NCI-H1092 treated with DMSO at 0.1 percent for 48 hours (cell line): ENCODE data around the gene C5orf46.
A peak's percentile ranks its signal among the peaks of the same experiment; 100 is the strongest.
"Not testable (repeated sequence)": the region's sequence is repeated elsewhere in the genome, so short reads cannot be mapped to it uniquely, and the experiment has no call there.

Experiments
- DNase-seq: peaks from one replicate; lab custom pipeline; 2025; lab: John Stamatoyannopoulos, UW

The C5orf46 gene

DNA sequence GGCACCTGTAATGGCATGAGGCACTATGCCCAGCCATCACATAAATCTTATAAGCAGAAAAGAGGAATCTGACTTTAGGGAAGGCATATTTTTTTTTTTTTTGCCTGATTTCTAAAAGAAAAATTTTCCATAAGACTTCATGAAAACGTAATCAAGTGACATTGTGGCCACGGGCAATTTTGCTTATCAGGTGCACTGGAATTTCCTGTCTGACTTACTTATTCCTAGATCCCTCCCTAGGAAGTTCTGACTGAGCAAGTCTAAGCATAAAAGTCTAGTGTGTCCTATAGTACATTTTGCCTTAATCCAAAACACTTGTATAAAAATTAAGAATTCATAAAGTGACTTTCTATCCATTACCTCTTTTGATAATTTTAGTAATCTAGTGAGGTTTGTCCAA lies 12.5 kb downstream of the C5orf46 start:
- no peak for DNase-seq

DNA sequence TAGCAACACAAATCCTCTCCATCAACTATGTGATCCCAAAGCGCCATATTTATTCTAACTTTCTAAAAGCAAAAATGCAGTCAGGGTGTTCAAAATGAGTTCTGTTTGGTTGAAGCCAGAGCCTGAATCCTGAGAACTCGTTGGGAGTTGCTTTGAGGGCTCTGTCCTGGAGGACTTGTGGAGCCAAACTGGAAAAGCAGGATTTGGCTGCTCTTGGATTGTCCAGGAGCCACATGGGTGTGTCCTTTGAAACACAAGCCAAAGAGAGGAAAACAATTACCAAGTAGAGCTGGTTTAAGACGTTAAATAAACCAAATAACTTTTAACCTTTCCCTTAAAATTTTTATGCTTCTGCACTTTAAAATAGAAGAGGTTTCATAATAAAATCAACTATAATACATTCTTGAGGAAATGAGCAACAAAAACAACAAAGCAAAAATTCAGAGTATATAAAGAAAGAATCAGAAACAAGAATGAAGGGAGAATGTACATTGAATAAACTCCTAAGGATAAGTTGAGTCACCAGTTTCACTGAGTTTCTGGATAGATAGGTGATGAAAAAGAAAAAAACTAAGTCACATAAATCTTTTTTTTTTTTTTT lies 13.5 kb downstream of the C5orf46 start:
- no peak for DNase-seq

DNA sequence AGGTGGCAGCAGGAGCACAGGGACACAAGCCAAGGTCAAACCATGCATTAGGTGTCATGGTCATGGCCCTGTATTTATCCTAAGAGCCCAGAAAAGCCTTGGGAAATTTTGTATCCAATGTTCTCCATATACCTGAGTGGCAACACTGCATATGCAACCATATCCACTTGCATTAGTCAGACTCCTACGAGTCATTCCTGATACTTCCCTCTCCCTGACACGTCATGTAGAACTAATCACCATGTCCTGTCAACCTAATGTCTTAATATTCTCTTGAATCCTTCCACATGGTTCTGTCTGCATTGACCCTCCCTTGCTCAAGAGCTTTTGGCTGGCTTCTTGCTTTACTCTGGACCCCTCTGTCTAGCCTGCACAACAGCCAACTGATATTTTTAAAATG lies 18.4 kb downstream of the C5orf46 start:
- no peak for DNase-seq

DNA sequence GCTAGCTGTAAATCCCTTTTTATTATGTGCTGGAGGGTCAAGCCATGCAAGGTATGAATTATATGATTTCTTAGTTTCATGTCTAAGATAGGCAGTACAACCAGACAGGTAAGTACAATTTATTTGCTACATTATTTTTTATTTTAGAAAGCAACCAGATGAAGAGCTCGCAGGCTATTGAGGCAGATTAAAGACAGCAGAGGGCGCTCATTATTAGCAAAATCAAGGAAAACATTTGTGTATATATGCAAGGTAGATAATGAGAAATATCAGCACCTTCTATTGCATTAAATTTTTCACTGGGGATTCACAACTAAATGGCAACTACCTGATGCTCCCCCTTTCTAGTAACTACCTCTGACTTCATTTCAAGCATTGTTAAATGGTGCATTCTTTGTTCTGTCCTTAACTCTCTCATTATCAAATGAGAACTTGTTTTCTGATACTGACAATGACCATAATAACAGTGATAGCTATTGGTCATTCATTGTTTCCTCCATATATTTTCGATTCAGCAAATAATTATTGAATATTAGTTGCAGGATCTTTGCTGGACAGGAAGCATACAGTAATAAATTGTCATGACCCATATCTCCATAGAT lies 19.2 kb downstream of the C5orf46 start:
- DNase-seq = peak; percentile 29

DNA sequence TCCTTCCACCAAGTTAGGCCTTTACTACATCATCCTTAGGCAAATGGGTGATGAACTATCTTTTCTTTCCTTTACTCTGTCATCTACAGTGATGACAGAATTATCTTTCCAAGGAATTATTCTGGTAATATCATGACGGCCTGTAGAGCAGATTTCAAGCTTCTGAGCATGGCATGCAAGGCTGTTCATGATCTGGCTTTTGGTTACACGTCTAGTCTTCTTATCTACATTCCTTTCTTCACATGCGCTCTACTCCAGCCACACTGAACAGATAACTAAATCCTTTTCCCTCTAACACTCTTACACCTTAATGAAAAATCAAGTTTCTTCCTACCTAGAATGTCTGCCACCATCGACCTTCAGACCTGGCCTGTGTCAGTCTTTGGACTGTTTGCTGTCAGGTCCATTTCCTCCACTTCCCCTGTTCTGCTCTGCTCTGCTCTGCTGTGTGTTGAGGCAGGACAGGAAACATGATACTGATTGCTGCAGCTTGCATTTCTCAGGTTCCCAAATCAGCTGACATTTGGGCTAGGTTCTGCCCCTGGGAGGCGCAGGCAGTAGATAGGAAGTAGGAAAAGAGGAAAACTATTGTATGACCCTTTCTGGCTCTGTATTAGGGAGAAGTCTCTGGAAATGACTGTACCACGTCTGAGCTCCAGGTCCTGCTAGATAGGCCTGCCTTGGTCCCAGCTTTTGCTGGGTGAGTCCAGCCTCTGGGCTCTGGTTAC lies 23.6 kb downstream of the C5orf46 start:
- no peak for DNase-seq

DNA sequence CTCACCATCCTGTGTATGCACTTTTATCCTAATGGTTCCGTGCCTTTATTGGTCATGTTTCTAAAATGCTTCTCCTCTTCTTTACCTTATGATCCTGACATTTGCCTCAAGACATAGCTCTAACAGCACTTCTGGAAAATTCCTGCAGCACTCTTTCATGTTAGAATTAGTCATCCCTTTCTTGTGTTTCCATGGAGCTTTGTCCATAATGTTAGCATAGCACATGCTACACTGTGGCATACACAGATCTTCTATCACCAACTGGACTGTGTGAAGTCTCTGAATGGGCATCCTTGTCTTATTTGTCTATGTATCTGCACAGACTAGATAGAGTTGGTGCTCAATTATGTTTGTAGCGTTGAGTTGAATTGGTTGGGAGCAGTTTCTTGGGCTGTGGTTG lies 25.9 kb downstream of the C5orf46 start:
- no peak for DNase-seq

DNA sequence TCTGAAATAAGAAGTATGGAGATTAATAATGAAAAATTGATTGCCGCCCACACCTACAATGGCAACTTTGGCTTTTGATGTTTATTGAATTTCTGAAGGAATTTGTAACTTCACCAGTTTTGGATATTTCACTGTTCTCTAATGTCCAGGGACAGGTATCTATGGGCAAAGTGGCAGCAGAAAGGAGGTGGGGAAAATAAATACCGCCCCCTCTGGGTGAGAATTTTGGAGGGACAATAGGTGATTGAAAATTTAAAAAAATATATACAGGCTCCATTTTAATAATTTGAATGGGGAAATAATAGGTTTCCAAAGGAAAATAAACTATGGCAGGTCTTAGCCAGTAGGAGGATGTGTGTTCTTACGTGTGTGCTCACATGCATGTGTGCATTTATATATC lies 26.6 kb downstream of the C5orf46 start:
- DNase-seq = no peak

DNA sequence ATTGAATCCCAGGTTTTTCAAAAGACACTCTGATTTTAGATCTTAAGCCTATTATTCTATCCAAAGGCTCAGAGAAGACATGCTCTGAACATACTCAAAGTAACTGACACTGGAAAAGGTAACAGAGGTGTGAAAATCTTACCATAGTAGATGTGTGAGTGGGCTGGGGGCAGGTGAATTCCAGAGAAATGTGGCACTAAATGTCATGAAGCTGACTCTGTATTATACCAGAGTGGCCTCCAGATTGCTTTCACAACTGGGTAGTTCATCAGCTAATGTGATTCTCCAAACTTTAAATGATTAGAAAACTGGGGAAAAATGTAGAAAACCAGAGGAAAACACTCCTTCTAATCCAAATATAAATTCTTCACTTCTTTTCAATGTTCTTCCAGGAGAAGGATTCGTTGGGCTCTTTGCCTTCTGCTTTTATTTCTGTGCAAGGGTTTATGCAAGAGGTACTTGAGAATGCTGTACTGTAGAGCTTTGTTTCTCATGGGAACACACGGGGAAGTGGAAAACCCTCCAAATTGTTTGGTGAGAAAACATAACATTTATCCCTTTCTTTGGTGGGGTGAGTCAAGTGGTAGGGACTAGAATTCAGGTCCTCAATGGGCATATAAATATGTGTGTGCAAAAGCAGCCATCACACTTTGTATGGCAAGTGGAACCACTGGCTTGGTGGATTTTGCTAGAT lies 28.1 kb downstream of the C5orf46 start, which contains the start of gene SCGB3A2:
Gene SCGB3A2, plus strand, starts transcription at position 646 of the 694 bp plus-strand sequence. CDS start 93 bp downstream, outside the sequence.
- no peak for DNase-seq

DNA sequence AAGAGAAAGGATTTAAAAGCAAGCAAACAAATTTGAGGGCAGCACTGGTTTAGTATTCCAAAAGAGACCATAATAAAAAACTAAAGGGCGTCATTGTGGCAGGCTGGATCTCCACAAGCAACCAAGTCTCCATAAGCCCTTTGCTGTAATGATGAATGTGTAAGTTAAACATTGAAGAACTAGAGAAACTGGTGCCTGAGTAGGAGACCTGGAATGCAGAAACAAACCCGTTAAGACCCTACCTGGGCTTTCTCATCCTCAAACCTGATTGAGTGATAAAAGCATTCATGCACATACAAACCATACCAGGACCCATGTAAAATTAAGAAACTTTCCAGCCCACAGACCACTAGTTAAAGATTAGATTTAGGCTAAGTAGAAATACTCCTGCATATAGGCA lies 29.7 kb downstream of the C5orf46 start:
- DNase-seq = no peak

DNA sequence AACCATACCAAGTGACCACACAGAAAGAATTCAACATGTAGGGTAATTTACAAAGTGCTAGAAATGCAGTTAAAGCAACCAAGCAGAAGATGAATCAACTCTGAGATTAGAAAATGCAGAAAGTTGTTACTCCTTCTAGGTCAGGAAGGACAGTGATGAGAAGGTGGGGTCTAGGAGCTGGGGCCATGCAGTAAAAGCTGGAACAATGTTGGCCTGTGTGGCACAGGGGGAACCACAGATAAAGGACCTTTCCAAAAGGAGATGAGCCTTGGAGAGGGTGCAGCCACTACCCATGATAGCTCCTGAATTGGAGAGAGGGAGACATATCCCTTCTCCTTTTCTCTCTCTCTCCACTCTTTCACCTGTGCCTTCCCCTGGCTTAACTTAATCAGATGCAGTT lies 30.2 kb downstream of the C5orf46 start:
- DNase-seq = no peak

DNA sequence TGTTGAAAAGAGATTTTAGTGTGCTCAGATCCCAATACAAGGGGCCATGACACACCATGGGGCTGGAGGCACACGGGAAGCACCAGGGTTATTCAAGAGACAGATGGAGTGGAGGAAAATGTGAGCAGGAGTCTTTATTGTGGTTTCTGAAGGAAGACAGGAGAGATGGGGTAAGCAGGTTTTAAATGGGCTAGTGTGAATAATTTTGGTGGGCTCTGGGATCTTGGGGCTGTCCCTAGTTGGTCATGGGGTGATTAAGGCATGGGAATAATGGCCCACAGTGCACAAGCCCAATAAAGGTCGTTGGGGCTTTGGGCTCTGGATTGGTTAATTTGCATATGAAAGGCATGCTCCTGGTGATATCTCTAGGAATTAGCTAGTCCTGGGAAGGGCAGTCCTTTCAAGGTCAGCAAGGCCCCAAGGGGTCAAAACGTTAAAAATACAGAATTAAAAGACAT lies 31.4 kb downstream of the C5orf46 start:
- DNase-seq = no peak

DNA sequence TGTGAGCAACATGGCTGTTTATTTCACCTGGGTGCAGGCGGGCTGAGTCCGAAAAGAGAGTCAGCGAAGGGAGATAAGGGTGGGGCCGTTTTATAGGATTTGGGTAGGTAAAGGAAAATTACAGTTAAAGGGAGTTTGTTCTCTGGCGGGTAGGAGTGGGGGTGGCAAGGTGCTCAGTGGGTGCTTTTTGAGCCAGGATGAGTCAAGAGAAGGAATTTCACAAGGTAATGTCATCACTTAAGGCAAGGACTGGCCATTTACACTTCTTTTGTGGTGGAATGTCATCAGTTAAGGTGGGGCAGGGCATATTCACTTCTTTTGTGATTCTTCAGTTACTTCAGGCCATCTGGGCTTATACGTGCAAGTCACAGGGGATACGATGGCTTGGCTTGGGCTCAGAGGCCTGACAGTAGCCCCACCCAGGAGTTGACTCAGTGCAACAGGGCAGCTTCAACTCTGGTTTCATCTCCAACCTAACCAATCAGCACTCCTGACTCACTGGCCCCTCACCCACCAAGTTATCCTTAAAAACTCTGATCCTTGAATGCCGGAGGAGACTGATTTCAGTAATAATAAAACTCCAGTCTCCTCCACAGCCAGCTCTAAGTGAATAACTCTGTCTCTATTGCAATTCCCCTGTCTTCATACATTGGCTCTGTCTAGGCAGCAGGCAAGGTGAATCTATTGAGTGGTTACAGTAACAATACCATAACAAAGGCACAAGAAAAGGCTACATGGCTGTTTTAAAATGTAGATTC lies 32.0 kb downstream of the C5orf46 start:
- not testable (repeated sequence) for DNase-seq

DNA sequence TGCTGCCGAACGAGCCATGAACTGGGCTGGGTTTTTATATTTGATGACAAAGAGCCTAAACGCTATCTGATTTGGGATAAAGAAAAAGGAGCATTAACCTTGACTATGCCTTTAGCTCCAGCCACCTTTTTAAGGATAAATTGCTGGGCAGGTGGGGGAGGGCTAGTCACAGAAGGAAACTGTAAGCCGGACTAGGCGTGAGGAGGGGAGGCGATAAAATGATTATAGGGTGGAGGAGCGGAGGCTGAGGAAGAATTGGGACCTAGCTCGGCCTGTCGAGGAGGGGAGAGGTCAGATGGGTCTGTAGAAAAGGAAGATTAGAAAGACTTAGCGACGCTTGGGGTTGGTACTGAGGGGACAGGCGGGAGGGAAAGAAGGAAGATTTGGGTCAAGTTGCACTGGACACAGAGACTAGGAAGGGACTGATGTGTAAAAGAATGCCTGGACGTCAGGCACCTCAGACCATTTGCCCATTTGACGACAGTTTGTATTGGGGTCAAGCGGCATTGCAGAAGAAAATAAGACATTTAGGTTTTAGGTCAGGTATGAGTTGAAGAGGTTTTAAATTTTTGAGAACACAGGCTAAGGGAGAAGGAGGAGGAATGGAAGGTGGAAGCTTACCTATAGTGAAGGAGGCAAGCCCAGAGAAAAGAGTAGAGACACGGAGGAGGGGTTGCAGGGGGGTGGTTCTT lies 33.4 kb downstream of the C5orf46 start:
- not testable (repeated sequence) for DNase-seq

DNA sequence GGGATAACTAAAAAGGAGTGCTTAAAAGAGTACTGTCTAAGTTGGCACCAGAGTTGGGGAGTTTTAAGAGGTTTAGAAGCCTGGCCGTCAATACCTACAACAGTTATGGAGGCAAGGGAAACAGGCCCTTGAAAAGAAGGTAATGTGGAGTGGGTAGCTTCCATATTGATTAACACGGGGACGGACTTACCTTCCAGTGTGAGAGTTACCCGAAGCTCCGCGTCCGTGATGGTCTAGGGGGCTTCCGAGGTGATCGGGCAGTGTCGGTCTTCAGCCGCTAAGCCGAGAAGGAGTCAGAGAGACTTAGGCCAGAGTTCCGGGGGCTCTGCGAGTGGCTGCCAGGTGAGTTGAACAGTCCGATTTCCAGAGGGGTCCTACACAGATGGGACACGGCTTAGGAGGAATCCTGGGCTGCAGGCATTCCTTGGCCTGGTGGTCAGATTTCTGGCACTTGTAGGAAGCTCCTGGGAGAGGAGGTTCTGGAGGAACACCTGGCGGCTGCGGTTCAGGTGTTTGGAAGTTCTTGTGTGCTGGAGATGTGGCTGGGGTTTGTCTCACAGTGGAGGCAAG lies 34.3 kb downstream of the C5orf46 start:
- DNase-seq = not testable (repeated sequence)

DNA sequence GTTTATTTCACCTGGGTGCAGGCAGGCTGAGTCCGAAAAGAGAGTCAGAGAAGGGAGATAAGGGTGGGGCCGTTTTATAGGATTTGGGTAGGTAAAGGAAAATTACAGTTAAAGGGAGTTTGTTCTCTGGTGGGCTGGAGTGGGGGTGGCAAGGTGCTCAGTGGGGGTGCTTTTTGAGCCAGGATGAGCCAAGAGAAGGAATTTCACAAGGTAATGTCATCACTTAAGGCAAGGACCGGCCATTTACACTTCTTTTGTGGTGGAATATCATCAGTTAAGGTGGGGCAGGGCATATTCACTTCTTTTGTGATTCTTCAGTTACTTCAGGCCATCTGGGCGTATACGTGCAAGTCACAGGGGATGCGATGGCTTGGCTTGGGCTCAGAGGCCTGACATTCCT lies 36.4 kb downstream of the C5orf46 start:
- not testable (repeated sequence) for DNase-seq

DNA sequence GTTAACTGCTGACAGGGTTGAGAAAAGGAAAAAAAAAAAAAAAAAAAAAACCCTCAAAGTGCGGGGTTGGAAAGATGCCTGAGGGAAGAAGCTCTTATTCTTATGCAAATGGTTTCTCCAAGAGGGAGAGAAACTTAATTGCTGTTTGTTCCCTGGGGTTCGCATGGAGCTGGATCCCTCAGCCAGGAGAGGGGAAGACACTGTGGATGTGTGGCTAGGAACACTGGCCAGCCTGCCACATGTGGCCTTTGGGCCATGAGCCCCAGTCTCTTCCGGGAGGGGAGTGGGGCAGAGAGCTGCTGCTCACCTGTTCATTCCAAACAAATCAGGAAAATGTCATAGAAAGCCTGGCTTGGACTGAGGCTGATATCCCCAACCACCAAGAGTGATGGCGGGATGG lies 37.2 kb downstream of the C5orf46 start:
- no peak for DNase-seq

DNA sequence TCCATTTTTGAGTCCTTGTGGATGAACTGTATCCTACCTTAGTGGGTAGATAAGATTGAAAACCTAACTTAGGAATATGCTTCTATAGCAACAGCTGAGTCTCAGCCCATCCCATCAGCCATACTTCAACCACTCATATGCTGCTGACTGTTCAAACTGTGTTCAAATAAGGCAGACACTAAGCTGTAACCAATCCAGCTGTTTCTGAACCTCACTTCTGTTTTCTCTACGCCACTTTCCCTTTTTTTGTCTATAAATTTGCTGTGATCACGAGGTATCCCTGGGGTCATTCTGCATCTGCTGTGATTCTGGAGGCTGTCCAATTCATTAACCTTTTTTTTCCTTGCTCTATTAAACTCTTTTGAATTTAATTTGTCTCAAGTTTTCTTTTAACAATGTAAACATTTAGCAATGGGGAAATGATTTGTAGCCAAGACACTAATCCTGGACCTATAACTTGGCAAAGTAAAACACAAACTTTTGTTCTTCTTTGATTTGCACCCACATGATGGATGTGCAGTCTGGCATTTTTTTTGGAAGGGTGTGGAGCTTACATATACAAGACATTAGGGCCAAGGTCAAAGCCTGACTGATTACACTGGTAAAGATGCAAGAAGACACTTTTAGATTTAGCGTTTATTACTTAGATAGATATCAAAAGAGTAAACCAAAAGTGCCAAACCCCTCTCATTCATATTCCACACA lies 42.7 kb downstream of the C5orf46 start:
- no peak for DNase-seq

DNA sequence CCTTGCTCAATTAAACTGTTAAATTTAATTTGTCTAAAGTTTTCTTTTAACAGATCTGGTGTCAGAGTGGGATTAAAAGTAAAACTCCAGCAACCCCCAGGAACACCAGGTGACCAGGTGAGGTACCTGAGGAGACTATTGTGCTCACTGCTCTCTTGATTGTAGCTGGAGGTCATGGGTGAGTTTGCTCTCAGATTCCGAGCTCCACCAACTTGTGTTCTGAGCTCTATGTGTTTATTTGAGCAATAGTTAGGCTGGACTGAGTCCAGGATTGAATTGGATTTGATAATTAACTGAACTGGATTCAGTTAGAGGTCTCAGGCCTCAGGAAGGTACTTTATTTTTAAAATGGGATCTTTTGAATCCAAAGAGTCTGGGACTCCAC lies 45.7 kb downstream of the C5orf46 start:
- no peak for DNase-seq

DNA sequence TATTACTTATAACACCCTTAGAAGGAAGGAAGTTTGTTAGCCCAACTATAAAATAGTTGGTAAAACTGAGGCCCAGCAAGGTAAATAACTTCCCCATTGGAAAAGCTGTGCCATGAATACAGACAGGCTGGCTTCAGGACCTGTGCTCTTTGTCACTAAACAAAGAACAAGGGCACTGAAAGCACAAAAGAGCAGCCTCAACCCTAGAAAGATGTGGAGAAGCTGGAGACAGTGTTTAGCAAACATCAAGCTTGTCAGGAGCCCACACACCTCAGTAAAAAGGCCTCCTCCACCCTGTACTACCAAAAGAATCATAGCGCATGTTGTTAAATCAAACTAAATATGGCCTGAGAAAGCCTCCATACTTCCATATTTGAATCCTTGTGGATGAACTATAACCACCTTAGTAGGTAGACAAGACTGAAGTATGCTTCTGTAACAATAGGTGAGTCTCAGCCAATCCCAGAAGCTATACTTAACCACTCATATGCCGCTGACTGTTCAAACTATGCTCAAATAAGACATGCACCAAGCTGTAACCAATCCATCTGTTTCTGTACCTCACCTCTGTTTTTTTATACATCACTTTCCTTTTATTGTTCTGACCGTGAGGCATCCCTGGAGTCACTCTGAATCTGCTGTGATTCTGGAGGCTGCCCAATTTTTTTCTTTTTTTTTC lies 46.2 kb downstream of the C5orf46 start:
- DNase-seq = no peak

DNA sequence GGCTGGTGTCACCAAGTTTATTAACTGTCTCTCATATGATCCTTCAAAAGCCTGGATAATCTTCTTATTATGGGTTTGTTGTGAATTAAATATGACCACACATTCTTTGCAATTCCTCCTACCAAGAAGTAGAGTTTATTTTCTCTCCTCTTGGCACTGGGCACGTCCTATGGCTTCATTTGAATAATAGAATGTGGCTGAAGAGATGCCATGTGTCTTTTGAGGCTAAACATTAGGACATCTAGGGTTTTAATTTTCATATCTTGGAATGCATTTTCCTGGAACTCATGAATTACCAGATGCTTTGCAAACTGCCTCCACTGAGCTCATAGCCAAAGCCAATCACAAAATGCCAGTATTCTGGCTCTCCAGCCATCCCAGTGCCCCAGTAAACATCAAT lies 47.8 kb downstream of the C5orf46 start:
- no peak for DNase-seq
